Panc1 (cell line): ENCODE data around the gene TLDC2.
"Not testable (repeated sequence)": the region's sequence is repeated elsewhere in the genome, so short reads cannot be mapped to it uniquely, and the experiment has no call there.

Source experiments
- CTCF ChIP-seq: fragments of 450-650 bp; IDR thresholded peaks from 2 replicates; pipeline ENCODE4 v1.5.1; 2017; ENCODE audit warnings: mild to moderate bottlenecking
- POLR2AphosphoS5 ChIP-seq: IDR thresholded peaks from 2 replicates; pipeline ENCODE4 v1.6.1; 2012; ENCODE audit warnings: mild to moderate bottlenecking, low read depth, low read length, moderate library complexity
- REST ChIP-seq, 2 experiments: IDR thresholded peaks; 2 replicates each; pipeline ENCODE4 v1.6.1; 2011 to 2012; ENCODE audit warnings: low read depth in 2 of 2, control low read depth in 1 of 2, low read length in 1 of 2, mild to moderate bottlenecking in 1 of 2, moderate library complexity in 1 of 2; ENCODE audit not compliant: insufficient read depth in 1 of 2
- SIN3A ChIP-seq: IDR thresholded peaks from 2 replicates; pipeline ENCODE4 v1.6.1; 2012; ENCODE audit warnings: low read depth, mild to moderate bottlenecking, low read length, moderate library complexity, borderline replicate concordance; ENCODE audit not compliant: insufficient read depth

GRCh38 chr20:36838376-36838775 lies 37.6 kb upstream of the TLDC2 start:
- TF ChIP-seq POLR2AphosphoS5; CTCF; SIN3A; REST (IDR thresholded peaks at IDR 0.05; ENCODE audit: insufficient read depth in 1 of 2, low read depth in 2 of 2, low read length in 1 of 2): not testable (repeated sequence)
